Measurements from ENCODE around the gene AIFM3.

GRCh38 chr22:20949698-20950183 lies 17.3 kb upstream of the AIFM3 start:
- TF ChIP-seq CTCF (IDR thresholded peaks at IDR 0.05; ENCODE audit: insufficient read depth, low read length, poor library complexity, severe bottlenecking) (no peak), EZH2phosphoT487 (conservative IDR thresholded peaks at IDR 0.05; ENCODE audit: low read length) (no peak)

Measured in SU-DHL-6 (cell line).